HUDEP-2 (cell line): ENCODE results near the gene MDFI.

Experiments
- DNase-seq, 76 experiments: peaks; one replicate each; lab custom pipeline; 2025; ENCODE audit not compliant: unreplicated experiment in 76 of 76; lab: John Stamatoyannopoulos, UW

MDFI gene

DNA sequence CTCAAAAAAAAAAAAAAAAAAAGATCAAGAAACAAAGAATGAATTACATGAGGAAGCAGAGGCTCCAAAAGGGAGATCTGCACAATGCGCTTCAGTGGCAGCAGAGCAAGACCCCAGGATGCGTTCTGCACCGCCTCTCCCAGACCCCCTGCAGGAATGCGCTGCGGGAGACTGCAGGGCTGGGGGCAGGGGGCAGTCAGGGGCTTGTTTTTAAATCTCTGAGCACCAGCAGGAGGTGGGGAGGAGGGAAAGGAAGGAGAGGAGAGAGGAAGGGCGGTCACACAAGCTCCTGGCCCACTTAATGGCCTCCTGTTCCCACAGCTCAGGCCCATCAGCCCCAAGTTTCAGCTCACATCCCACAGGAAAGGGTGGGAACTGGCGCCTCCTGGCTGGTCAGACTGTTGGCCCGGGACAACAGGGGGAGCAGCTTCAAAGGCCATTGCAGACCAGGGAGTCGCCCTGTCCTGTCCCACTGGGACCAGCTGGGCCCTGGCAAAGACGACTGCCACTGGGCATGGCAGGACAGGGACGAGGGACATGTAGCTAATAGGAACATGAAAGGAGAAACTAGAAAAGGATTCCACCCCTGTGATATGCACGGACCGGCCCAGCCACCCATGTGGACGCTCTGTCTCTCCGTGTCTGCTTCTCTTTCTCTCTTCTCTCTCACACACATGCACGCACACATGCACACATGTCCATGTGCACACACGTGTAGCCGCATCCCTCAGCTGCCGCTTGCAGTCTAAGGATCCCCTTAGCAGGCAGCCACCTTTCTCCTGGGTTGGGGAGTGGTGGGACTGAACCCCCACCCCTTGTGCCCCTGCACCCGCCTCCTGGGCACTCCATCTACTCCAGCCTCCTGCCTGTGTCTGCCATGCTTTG lies 62.4 kb downstream of the MDFI start:
- DNase-seq = no peak

DNA sequence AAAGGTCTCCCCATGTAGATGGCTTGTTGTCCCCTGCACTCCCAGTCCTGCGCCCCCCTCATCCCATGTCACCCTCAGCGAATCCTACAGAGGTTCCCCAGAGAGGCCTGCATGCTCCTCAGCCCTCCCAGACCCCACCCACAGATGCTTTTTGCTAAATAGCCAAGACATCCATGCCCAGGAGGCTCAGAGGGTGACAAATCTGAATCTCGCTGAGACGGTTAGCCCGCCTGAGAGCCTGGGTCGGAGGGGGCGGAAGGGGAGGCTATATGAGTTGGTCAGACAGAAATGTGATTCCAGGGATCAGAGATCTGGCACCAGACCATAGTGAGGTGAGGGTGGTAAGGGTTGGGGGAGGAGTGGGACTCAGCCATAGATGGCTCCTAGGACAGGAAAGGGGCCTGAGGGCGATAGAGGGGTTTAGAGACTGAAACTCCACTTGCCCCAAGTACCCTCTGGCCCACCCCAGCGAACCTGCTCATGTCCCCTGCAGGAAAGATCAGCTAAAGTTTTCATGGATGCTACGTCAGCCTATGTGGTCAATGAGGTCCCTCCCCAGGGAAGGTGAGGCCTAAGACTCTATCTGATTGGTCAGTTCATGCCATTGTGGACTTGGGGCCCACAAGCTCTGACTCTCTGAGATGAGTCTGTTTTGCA lies 63.9 kb downstream of the MDFI start:
- DNase-seq = no peak

DNA sequence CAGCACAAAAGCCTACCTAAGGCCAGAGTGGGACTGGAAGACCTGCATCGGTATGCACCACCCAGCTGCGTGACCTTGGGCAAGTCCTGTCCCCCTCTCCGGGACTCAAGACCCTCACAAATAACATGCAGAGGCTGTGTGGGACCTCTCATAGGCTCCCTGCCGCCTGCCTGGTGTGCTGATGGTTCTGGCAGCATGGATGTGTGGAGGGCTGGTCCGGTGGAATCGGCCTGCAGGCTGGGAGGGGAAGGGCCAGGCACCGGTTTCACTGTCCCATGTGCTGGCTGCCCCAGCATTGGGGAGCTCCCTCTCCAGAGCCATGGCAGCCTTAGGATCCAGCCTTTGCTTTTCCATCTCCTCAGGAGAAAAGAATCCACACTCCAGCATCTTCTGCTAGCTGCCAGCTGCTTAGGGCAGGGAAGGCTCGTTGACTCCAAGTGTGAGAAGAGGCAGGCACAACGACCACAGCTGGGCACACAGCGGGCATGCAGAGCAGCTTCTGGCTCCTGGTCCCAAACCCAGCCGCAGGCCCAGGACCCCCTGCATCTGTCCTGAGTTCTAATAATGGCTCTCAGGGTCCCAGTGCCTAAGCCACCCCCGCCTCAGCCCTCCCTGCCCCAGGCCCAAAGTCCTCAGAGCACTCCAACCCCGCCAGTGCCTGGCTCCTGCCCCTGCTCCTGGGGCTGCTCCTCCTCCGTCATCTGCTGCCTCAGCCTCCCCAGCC lies 64.7 kb downstream of the MDFI start:
- DNase-seq = no peak
